Stimulated activated CD4-positive, alpha-beta T cell treated with anti-CD3 and anti-CD28 coated beads, Interleukin-1b, Interleukin-23, amount 100 ng/mL, for 24 hours (primary cell): ENCODE measurements around the gene UPB1.
A peak's percentile ranks its signal among the peaks of the same experiment; 100 is the strongest.
"Not testable (repeated sequence)": the region's sequence is repeated elsewhere in the genome, so short reads cannot be mapped to it uniquely, and the experiment has no call there.

Experiments used
- DNase-seq, 4 experiments: peaks; one replicate each; pipeline ENCODE4 v3.0.0-alpha.2; 2020; ENCODE audit warnings: low read depth in 4 of 4, low spot score in 1 of 4

The UPB1 gene

GRCh38 chr22:24529898-24530297 is 34.8 kb downstream of the UPB1 start:
- no peak for DNase-seq

GRCh38 chr22:24530968-24531367 is 35.8 kb downstream of the UPB1 start:
- DNase-seq = not testable (repeated sequence)

- no peak for DNase-seq
Measured at GRCh38 chr22:24532075-24532474, 36.9 kb downstream of the UPB1 start.

- DNase-seq = no peak
Measured at GRCh38 chr22:24535348-24535747, 40.2 kb downstream of the UPB1 start.

GRCh38 chr22:24536089-24536488 is 41.0 kb downstream of the UPB1 start:
- no peak for DNase-seq

- DNase-seq = no peak
Measured at GRCh38 chr22:24540470-24540869, 45.3 kb downstream of the UPB1 start.

- DNase-seq = no peak
Measured at GRCh38 chr22:24541681-24542515, 46.8 kb downstream of the UPB1 start.

GRCh38 chr22:24542641-24543040 is 47.5 kb downstream of the UPB1 start:
- no peak for DNase-seq

GRCh38 chr22:24543185-24543601 is 48.1 kb downstream of the UPB1 start:
- DNase-seq = no peak

- DNase-seq = no peak
Measured at GRCh38 chr22:24543679-24544243, 48.6 kb downstream of the UPB1 start.

- no peak for DNase-seq
Measured at GRCh38 chr22:24548812-24549211, 53.7 kb downstream of the UPB1 start.

GRCh38 chr22:24550028-24550901 is 55.1 kb downstream of the UPB1 start:
- DNase-seq = no peak

- no peak for DNase-seq
Measured at GRCh38 chr22:24550902-24551435, 55.8 kb downstream of the UPB1 start.

- DNase-seq = not testable (repeated sequence)
Measured at GRCh38 chr22:24552503-24553286, 57.6 kb downstream of the UPB1 start.

GRCh38 chr22:24553597-24554312 is 58.6 kb downstream of the UPB1 start:
- no peak for DNase-seq

GRCh38 chr22:24554313-24555164 is 59.4 kb downstream of the UPB1 start, which contains the start of gene GUCD1:
GUCD1 (minus strand) TSS chr22:24555138; CDS start chr22:24554991, 147 bp downstream.
- DNase-seq = peak in 3 of 4 experiments; percentile 7 to 16 (median 14)

GRCh38 chr22:24555165-24556039 is 60.3 kb downstream of the UPB1 start, which contains the start of gene SNRPD3:
SNRPD3 (plus strand) TSS chr22:24555999; CDS start chr22:24557675, 1,676 bp downstream.
- DNase-seq = peak; percentile 98 to 100 (median 99)

- no peak for DNase-seq
Measured at GRCh38 chr22:24559471-24559870, 64.3 kb downstream of the UPB1 start.
